GM12874 (cell line): Measurements from ENCODE around the gene SLC9A3.

ENCODE experiments used
- CTCF ChIP-seq: IDR thresholded peaks from 2 replicates; pipeline ENCODE4 v1.5.1; 2011; ENCODE audit warnings: low read depth, mild to moderate bottlenecking, control low read depth, low read length, moderate library complexity; ENCODE audit not compliant: insufficient read depth

SLC9A3 gene

GRCh38 chr5:497090-497700, 27.1 kb downstream of the SLC9A3 start:
- TF ChIP-seq CTCF: no peak

GRCh38 chr5:496028-496427, 28.2 kb downstream of the SLC9A3 start:
- TF ChIP-seq CTCF: no peak

GRCh38 chr5:494667-495255, 29.5 kb downstream of the SLC9A3 start:
- TF ChIP-seq CTCF: no peak

GRCh38 chr5:493758-494157, 30.5 kb downstream of the SLC9A3 start:
- no peak for TF ChIP-seq CTCF

GRCh38 chr5:493119-493701, 31.0 kb downstream of the SLC9A3 start:
- no peak for TF ChIP-seq CTCF

GRCh38 chr5:492314-492893, 31.8 kb downstream of the SLC9A3 start:
- no peak for TF ChIP-seq CTCF

GRCh38 chr5:491856-492155, 32.4 kb downstream of the SLC9A3 start:
- TF ChIP-seq CTCF: no peak
